Endothelial cell of umbilical vein (primary cell): Measurements from ENCODE around the gene MRPL55. TPM values are rescaled to one million over a fixed set of nuclear protein-coding genes. Genes with fewer than 3 reads are reported as not detected.

Experiments used
- BruUV-seq: library from RNA; stranded (reverse); fragments of 400-500 nt; replicated peaks from 2 replicates; lab custom pipeline; 2021; lab: Mats Ljungman, UMichigan
- CTCF ChIA-PET: fragments of 300-600, 350-600 bp; sonication (Branson Sonifier 250); formaldehyde crosslinking; loops from one replicate; lab custom pipeline; 2021; ENCODE audit warnings: antibody characterized with exemption, inconsistent platforms; lab: Charles Lee
- POLR2A ChIA-PET: fragments of 300-600, 350-600 bp; sonication (Branson Sonifier 250); formaldehyde crosslinking; loops from one replicate; lab custom pipeline; 2021; ENCODE audit warnings: antibody characterized with exemption, inconsistent platforms; lab: Charles Lee
- DNase-seq: peaks from one replicate; pipeline ENCODE4 v3.0.0-alpha.2; 2011; ENCODE audit warnings: low read depth, low spot score
- FAIRE-seq: peaks from 2 replicates; lab custom pipeline; 2011; peaks lifted over from hg19 to GRCh38; lab: Jason Lieb, UNC
- H2AFZ ChIP-seq: 2 replicates; pipeline ENCODE4 v1.6.0; 2012; ENCODE audit warnings: low read depth, low read length, control low read depth, inconsistent platforms
- H3K27ac ChIP-seq: 2 replicates; pipeline ENCODE4 v1.5.1; 2011; ENCODE audit warnings: low read depth, mild to moderate bottlenecking, control low read depth, low read length, moderate library complexity; ENCODE audit not compliant: insufficient read depth
- H3K27me3 ChIP-seq, 2 experiments: 2 replicates each; pipeline versions ENCODE4 v1.6.0 to v1.6.1; 2011; ENCODE audit warnings: low read length in 2 of 2, mixed read lengths in 1 of 2; ENCODE audit not compliant: control insufficient read depth in 2 of 2, insufficient read depth in 2 of 2
- H3K36me3 ChIP-seq, 2 experiments: 2 replicates in 1 of 2; 3 replicates in 1 of 2; pipeline ENCODE4 v1.5.1; 2011; ENCODE audit warnings: low read length in 2 of 2, mild to moderate bottlenecking in 1 of 2, moderate library complexity in 1 of 2; ENCODE audit not compliant: control insufficient read depth in 2 of 2, insufficient read depth in 2 of 2; ENCODE audit errors: extremely low read depth in 1 of 2
- H3K4me1 ChIP-seq: 3 replicates; pipeline ENCODE4 v1.5.1; 2011; ENCODE audit warnings: mild to moderate bottlenecking, low read length; ENCODE audit not compliant: control insufficient read depth, insufficient read depth; ENCODE audit errors: extremely low read depth
- H3K4me2 ChIP-seq: 2 replicates; pipeline ENCODE4 v1.6.1; 2011; ENCODE audit warnings: low read length, control low read depth, mixed read lengths; ENCODE audit not compliant: insufficient read depth
- H3K4me3 ChIP-seq, 3 experiments: fragments of 200-600 bp in 1 of 3; sonication (generic), shearing (Covaris generic) in 1 of 3; replicated peaks in 1 of 3; 2 replicates each; pipeline ENCODE4 v1.5.1; 2011 to 2016; ENCODE audit warnings: control low read depth in 3 of 3, low read length in 3 of 3, mild to moderate bottlenecking in 2 of 3, inconsistent platforms in 1 of 3, low read depth in 1 of 3, moderate library complexity in 1 of 3; ENCODE audit not compliant: insufficient read depth in 1 of 3
- H3K79me2 ChIP-seq: 2 replicates; pipeline ENCODE4 v1.6.0; 2012; ENCODE audit warnings: low read length, inconsistent platforms; ENCODE audit not compliant: control insufficient read depth, insufficient read depth
- H3K9ac ChIP-seq: replicated peaks from 2 replicates; pipeline ENCODE3; 2011; ENCODE audit warnings: low read length, control low read depth; ENCODE audit not compliant: insufficient read depth; ENCODE audit errors: extremely low read depth
- H3K9me1 ChIP-seq: replicated peaks from 3 replicates; pipeline ENCODE4 v1.6.0; 2011; ENCODE audit warnings: mild to moderate bottlenecking, low read length; ENCODE audit not compliant: control insufficient read depth, insufficient read depth; ENCODE audit errors: extremely low read depth
- H3K9me3 ChIP-seq: replicated peaks from 2 replicates; pipeline ENCODE4 v1.5.1; 2012; ENCODE audit warnings: low read length, inconsistent platforms; ENCODE audit not compliant: control insufficient read depth, insufficient read depth
- H4K20me1 ChIP-seq: replicated peaks from 2 replicates; pipeline ENCODE3; 2011; ENCODE audit warnings: mild to moderate bottlenecking, low read length; ENCODE audit not compliant: control insufficient read depth, insufficient read depth; ENCODE audit errors: extremely low read depth
- EZH2 ChIP-seq: IDR thresholded peaks from 2 replicates; pipeline ENCODE4 v1.6.1; 2012; ENCODE audit warnings: borderline replicate concordance, low read depth, mild to moderate bottlenecking, moderate library complexity, low read length, inconsistent platforms; ENCODE audit not compliant: severe bottlenecking
- FOS ChIP-seq: IDR thresholded peaks from 2 replicates; pipeline ENCODE4 v1.6.1; 2011; ENCODE audit warnings: mild to moderate bottlenecking, low read length, moderate library complexity, borderline replicate concordance; ENCODE audit not compliant: insufficient read depth
- GATA2 ChIP-seq: IDR thresholded peaks from 2 replicates; pipeline ENCODE4 v1.7.0; 2011; ENCODE audit warnings: low read depth, mild to moderate bottlenecking, moderate library complexity, mixed read lengths, low read length; ENCODE audit not compliant: insufficient read length, insufficient read depth
- JUN ChIP-seq: IDR thresholded peaks from 2 replicates; pipeline ENCODE4 v1.6.1; 2011; ENCODE audit warnings: borderline replicate concordance, low read depth; ENCODE audit not compliant: insufficient read length, insufficient read depth
- MYC ChIP-seq: IDR thresholded peaks from one replicate; pipeline ENCODE4 v1.6.1; 2011; ENCODE audit warnings: mild to moderate bottlenecking, low read depth, low read length
- POLR2A ChIP-seq: IDR thresholded peaks from 2 replicates; pipeline ENCODE4 v1.6.1; 2012; ENCODE audit warnings: low read depth, mild to moderate bottlenecking, control low read depth, low read length
- POLR2AphosphoS5 ChIP-seq: IDR thresholded peaks from 2 replicates; pipeline ENCODE4 v1.6.1; 2012; ENCODE audit warnings: low read depth, mild to moderate bottlenecking, control low read depth, low read length, moderate library complexity; ENCODE audit not compliant: insufficient read depth
- dilution Hi-C: fragments of 300-500 bp; cut with MboI; formaldehyde crosslinking; loops from one replicate; pipeline ENCODE4 v1.15.0; 2019; ENCODE audit warnings: low sequenced_read_pairs; ENCODE audit not compliant: extremely low pct_ligation_motif_present
- intact Hi-C: fragments of 100-400 bp; cut with micrococcal nuclease; formaldehyde crosslinking; loops from one replicate; pipeline ENCODE4 v1.10.0; 2022
- polyA plus RNA-seq, 4 experiments: library from polyadenylated mRNA; depleted of rRNA in 3 of 4; stranded (reverse) in 3 of 4; unstranded in 1 of 4; fragments of >200 nt; gene quantifications; 2 replicates each; pipeline versions ENCODE4 v1.2.1 to v1.2.3, GENCODE V29; 2011 to 2012; ENCODE audit warnings: missing spikeins in 1 of 4
- total RNA-seq: library from RNA; stranded (reverse); gene quantifications from 2 replicates; pipeline ENCODE4 v1.2.3, GENCODE V29; 2021
- TF ChIP-seq, protein P1 (sequence below), 2 donors: IDR thresholded peaks; 1 replicate in 1 of 2; 2 replicates in 1 of 2; pipeline ENCODE4 v1.5.1; 2011; ENCODE audit warnings: low read length in 2 of 2, mild to moderate bottlenecking in 2 of 2, moderate library complexity in 2 of 2, control low read depth in 1 of 2, inconsistent platforms in 1 of 2, low read depth in 1 of 2; ENCODE audit not compliant: insufficient read depth in 1 of 2; ENCODE audit errors: extremely low read depth in 1 of 2
- TF ChIP-seq, protein P2 (sequence below): IDR thresholded peaks from 2 replicates; pipeline ENCODE4 v1.6.1; 2011; ENCODE audit not compliant: insufficient read depth, insufficient read length

The MRPL55 gene
- total and polyA plus RNA-seq, 2 donors (not counting 3 experiments of a cell fraction or from before 2014, with no cell fraction given) = 58.7 to 155 TPM

DNA sequence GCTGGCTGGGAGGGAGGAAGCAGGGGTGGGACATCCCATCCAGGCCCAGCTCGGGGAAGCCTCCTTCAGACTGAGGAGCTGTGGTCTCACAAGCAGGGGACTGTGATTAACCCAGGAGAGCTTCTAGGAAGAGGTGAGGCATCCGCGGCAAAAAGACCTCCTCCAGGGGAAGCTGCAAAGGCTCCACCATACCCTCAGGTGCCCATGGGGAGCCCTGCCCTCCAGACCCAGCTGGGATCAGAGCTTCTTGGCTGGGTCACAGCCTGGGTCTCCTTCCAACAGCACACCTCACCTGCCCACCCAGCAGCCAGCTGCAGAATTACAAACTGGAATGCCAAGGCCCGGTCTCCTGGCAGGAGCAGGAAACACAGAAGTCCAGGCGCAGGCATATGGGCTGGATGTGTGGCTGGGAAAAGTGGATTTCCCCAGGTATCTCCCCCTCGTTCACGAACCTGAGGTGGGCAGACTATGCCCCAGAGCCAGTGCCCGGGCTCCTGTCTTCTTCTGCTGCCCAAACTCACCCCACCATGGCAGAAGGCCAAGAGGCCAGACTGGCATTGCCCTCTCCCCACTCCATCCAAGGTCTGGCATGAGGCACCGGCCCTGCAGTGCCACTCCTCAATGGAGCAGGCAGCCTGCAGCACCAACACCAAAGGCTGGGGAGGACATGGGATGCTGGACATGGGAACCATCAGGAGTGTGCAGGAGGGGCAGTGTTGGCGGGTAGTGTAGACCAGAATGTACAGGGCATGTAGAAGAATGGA lies 42.0 kb downstream of the MRPL55 start:
- FAIRE-seq (no peak), DNase-seq (no peak)
- no peaks in the 10 kb centered on the region for H3K79me2 ChIP-seq
- H3K4me1 ChIP-seq = no peaks in the 10 kb centered on the region
- no peak for TF ChIP-seq POLR2AphosphoS5
- TF ChIP-seq, protein P1, sequence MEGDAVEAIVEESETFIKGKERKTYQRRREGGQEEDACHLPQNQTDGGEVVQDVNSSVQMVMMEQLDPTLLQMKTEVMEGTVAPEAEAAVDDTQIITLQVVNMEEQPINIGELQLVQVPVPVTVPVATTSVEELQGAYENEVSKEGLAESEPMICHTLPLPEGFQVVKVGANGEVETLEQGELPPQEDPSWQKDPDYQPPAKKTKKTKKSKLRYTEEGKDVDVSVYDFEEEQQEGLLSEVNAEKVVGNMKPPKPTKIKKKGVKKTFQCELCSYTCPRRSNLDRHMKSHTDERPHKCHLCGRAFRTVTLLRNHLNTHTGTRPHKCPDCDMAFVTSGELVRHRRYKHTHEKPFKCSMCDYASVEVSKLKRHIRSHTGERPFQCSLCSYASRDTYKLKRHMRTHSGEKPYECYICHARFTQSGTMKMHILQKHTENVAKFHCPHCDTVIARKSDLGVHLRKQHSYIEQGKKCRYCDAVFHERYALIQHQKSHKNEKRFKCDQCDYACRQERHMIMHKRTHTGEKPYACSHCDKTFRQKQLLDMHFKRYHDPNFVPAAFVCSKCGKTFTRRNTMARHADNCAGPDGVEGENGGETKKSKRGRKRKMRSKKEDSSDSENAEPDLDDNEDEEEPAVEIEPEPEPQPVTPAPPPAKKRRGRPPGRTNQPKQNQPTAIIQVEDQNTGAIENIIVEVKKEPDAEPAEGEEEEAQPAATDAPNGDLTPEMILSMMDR (IDR thresholded peaks at IDR 0.05; ENCODE audit: extremely low read depth in 1 of 2, insufficient read depth in 1 of 2, low read depth in 1 of 2, low read length in 2 of 2) = no peak
- TF ChIP-seq MYC = no peak
- no peak overlapping the region for H3K4me3 ChIP-seq
- ChIA-PET CTCF (no interaction called here), POLR2A (no interaction called here)
- no peaks in the 10 kb centered on the region for H3K9me1 ChIP-seq
- H3K9ac ChIP-seq = no peak overlapping the region
- H2AFZ ChIP-seq = no peak overlapping the region
- H3K27ac ChIP-seq = no peak overlapping the region
- H3K27me3 ChIP-seq = peaks cover 3 to 7% of the 10 kb centered on the region in 2 experiments
- BruUV-seq = no TSS peak
- dilution Hi-C loops = no loop called here
- no peaks in the 10 kb centered on the region for H4K20me1 ChIP-seq
- intact Hi-C loops = no loop called here
- no peaks in the 10 kb centered on the region for H3K9me3 ChIP-seq
- no peak overlapping the region for H3K4me2 ChIP-seq
- H3K36me3 ChIP-seq = no peaks in the 10 kb centered on the region

DNA sequence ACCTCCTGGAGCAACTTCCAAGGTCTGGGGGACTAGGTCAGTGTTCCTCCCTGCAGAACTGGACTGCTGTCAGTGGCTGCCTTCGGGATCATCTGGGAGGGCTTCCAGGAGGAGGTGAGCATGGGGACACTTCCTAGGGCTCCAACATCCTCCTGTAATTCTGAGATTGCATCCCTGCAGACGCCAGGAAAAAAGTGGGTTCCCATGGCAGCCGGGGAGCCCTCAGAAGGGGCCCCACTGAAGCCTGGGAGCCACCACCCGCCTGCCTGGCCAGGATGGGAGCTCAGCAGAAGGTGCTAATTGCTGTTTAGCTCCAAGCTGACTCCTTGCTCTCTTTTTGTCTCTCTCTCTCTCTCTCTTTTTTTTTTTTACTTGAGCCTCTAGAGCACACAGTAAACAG lies 42.7 kb downstream of the MRPL55 start:
- no peaks in the 10 kb centered on the region for H3K79me2 ChIP-seq
- no TSS peak for BruUV-seq
- ChIA-PET POLR2A (no interaction called here), CTCF (no interaction called here)
- peaks cover 3 to 6% of the 10 kb centered on the region in 2 experiments for H3K27me3 ChIP-seq
- H2AFZ ChIP-seq = no peak overlapping the region
- no peak overlapping the region for H3K4me2 ChIP-seq
- dilution Hi-C loops = no loop called here
- intact Hi-C loops = no loop called here
- DNase-seq = no peak
- H3K9ac ChIP-seq = no peak overlapping the region
- no peaks in the 10 kb centered on the region for H3K36me3 ChIP-seq
- no peak overlapping the region for H3K4me3 ChIP-seq
- H3K9me1 ChIP-seq = no peaks in the 10 kb centered on the region
- TF ChIP-seq POLR2AphosphoS5 (no peak), FOS (no peak), EZH2 (no peak), POLR2A (no peak), GATA2 (no peak), JUN (no peak), MYC (no peak)
- TF ChIP-seq, protein P2, sequence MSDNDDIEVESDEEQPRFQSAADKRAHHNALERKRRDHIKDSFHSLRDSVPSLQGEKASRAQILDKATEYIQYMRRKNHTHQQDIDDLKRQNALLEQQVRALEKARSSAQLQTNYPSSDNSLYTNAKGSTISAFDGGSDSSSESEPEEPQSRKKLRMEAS = no peak
- TF ChIP-seq, protein P1 (IDR thresholded peaks at IDR 0.05; ENCODE audit: extremely low read depth in 1 of 2, insufficient read depth in 1 of 2, low read depth in 1 of 2, low read length in 2 of 2) = no peak
- no peaks in the 10 kb centered on the region for H3K9me3 ChIP-seq
- no peaks in the 10 kb centered on the region for H4K20me1 ChIP-seq
- no peaks in the 10 kb centered on the region for H3K4me1 ChIP-seq
- no peak overlapping the region for H3K27ac ChIP-seq
- no peak for FAIRE-seq
